Measurements from ENCODE around the gene FGF5.

The FGF5 gene

GRCh38 chr4:80266253-80266901 lies at the start of gene FGF5:
TSS of gene FGF5 (plus strand) at chr4:80266664. CDS start at chr4:80266825, 161 bp downstream.
- no peaks in the 10 kb centered on the region for H3K36me3 ChIP-seq (ENCODE audit: control insufficient read depth in 2 of 2, insufficient read depth in 2 of 2, low read length in 2 of 2)
- peak within 1 kb of the TSS; percentile 21 to 66 for H3K4me3 ChIP-seq (ENCODE audit: low read length in 2 of 2)
- H3K4me1 ChIP-seq (ENCODE audit: control insufficient read depth in 2 of 2, insufficient read depth in 2 of 2, low read length in 2 of 2), result peaks cover 0 to 2% of the 10 kb centered on the region in 2 donors
- no peak within 1 kb of the TSS for H3K9ac ChIP-seq (ENCODE audit: low read depth in 1 of 2, low read length in 2 of 2)
- H3K9me3 ChIP-seq (ENCODE audit: control insufficient read depth in 2 of 2, low read length in 2 of 2), result no peaks in the 10 kb centered on the region
- no peak within 1 kb of the TSS for H3K27ac ChIP-seq (ENCODE audit: low read depth in 2 of 2, low read length in 2 of 2)
- peaks cover 31 to 41% of the 10 kb centered on the region in 2 donors for H3K27me3 ChIP-seq (ENCODE audit: control insufficient read depth in 2 of 2, insufficient read depth in 2 of 2, low read length in 2 of 2)

- Histone ChIP-seq H3K9ac (ENCODE audit: low read depth in 1 of 2, low read length in 2 of 2) (no peak overlapping the region), H3K27me3 (ENCODE audit: control insufficient read depth in 2 of 2, insufficient read depth in 2 of 2, low read length in 2 of 2) (peaks cover 4 to 12% of the 10 kb centered on the region in 2 donors), H3K4me1 (ENCODE audit: control insufficient read depth in 2 of 2, insufficient read depth in 2 of 2, low read length in 2 of 2) (no peaks in the 10 kb centered on the region), H3K36me3 (ENCODE audit: control insufficient read depth in 2 of 2, insufficient read depth in 2 of 2, low read length in 2 of 2) (no peaks in the 10 kb centered on the region), H3K4me3 (ENCODE audit: low read length in 2 of 2) (no peak overlapping the region), H3K27ac (ENCODE audit: low read depth in 2 of 2, low read length in 2 of 2) (no peak overlapping the region), H3K9me3 (ENCODE audit: control insufficient read depth in 2 of 2, low read length in 2 of 2) (no peaks in the 10 kb centered on the region)
Observed at GRCh38 chr4:80219301-80220025, 47.0 kb upstream of the FGF5 start.

- H3K9ac ChIP-seq (ENCODE audit: low read depth in 1 of 2, low read length in 2 of 2), result no peak overlapping the region
- no peaks in the 10 kb centered on the region for H3K36me3 ChIP-seq (ENCODE audit: control insufficient read depth in 2 of 2, insufficient read depth in 2 of 2, low read length in 2 of 2)
- no peak overlapping the region for H3K4me3 ChIP-seq (ENCODE audit: low read length in 2 of 2)
- no peaks in the 10 kb centered on the region for H3K9me3 ChIP-seq (ENCODE audit: control insufficient read depth in 2 of 2, low read length in 2 of 2)
- H3K27me3 ChIP-seq (ENCODE audit: control insufficient read depth in 2 of 2, insufficient read depth in 2 of 2, low read length in 2 of 2), result peaks cover 4 to 12% of the 10 kb centered on the region in 2 donors
- no peaks in the 10 kb centered on the region for H3K4me1 ChIP-seq (ENCODE audit: control insufficient read depth in 2 of 2, insufficient read depth in 2 of 2, low read length in 2 of 2)
- no peak overlapping the region for H3K27ac ChIP-seq (ENCODE audit: low read depth in 2 of 2, low read length in 2 of 2)
Observed at GRCh38 chr4:80220711-80221110, 45.8 kb upstream of the FGF5 start.

- peaks cover 5 to 12% of the 10 kb centered on the region in 2 donors for H3K27me3 ChIP-seq (ENCODE audit: control insufficient read depth in 2 of 2, insufficient read depth in 2 of 2, low read length in 2 of 2)
- H3K9ac ChIP-seq (ENCODE audit: low read depth in 1 of 2, low read length in 2 of 2), result no peak overlapping the region
- H3K4me3 ChIP-seq (ENCODE audit: low read length in 2 of 2), result no peak overlapping the region
- H3K4me1 ChIP-seq (ENCODE audit: control insufficient read depth in 2 of 2, insufficient read depth in 2 of 2, low read length in 2 of 2), result no peaks in the 10 kb centered on the region
- no peaks in the 10 kb centered on the region for H3K9me3 ChIP-seq (ENCODE audit: control insufficient read depth in 2 of 2, low read length in 2 of 2)
- H3K36me3 ChIP-seq (ENCODE audit: control insufficient read depth in 2 of 2, insufficient read depth in 2 of 2, low read length in 2 of 2), result no peaks in the 10 kb centered on the region
- no peak overlapping the region for H3K27ac ChIP-seq (ENCODE audit: low read depth in 2 of 2, low read length in 2 of 2)
Observed at GRCh38 chr4:80221161-80221560, 45.3 kb upstream of the FGF5 start.

GRCh38 chr4:80225595-80225994 lies 40.9 kb upstream of the FGF5 start:
- Histone ChIP-seq H3K4me3 (ENCODE audit: low read length in 2 of 2) (no peak overlapping the region), H3K4me1 (ENCODE audit: control insufficient read depth in 2 of 2, insufficient read depth in 2 of 2, low read length in 2 of 2) (no peaks in the 10 kb centered on the region), H3K36me3 (ENCODE audit: control insufficient read depth in 2 of 2, insufficient read depth in 2 of 2, low read length in 2 of 2) (no peaks in the 10 kb centered on the region), H3K9me3 (ENCODE audit: control insufficient read depth in 2 of 2, low read length in 2 of 2) (no peaks in the 10 kb centered on the region), H3K27me3 (ENCODE audit: control insufficient read depth in 2 of 2, insufficient read depth in 2 of 2, low read length in 2 of 2) (peaks cover 6 to 10% of the 10 kb centered on the region in 2 donors), H3K9ac (ENCODE audit: low read depth in 1 of 2, low read length in 2 of 2) (no peak overlapping the region), H3K27ac (ENCODE audit: low read depth in 2 of 2, low read length in 2 of 2) (no peak overlapping the region)

- Histone ChIP-seq H3K36me3 (ENCODE audit: control insufficient read depth in 2 of 2, insufficient read depth in 2 of 2, low read length in 2 of 2) (no peaks in the 10 kb centered on the region), H3K9me3 (ENCODE audit: control insufficient read depth in 2 of 2, low read length in 2 of 2) (no peaks in the 10 kb centered on the region), H3K9ac (ENCODE audit: low read depth in 1 of 2, low read length in 2 of 2) (no peak overlapping the region), H3K4me3 (ENCODE audit: low read length in 2 of 2) (no peak overlapping the region), H3K27ac (ENCODE audit: low read depth in 2 of 2, low read length in 2 of 2) (no peak overlapping the region), H3K4me1 (ENCODE audit: control insufficient read depth in 2 of 2, insufficient read depth in 2 of 2, low read length in 2 of 2) (no peaks in the 10 kb centered on the region), H3K27me3 (ENCODE audit: control insufficient read depth in 2 of 2, insufficient read depth in 2 of 2, low read length in 2 of 2) (peaks cover 2 to 10% of the 10 kb centered on the region in 2 donors)
Observed at GRCh38 chr4:80226094-80226493, 40.4 kb upstream of the FGF5 start.

GRCh38 chr4:80228460-80228859 lies 38.0 kb upstream of the FGF5 start:
- H3K36me3 ChIP-seq (ENCODE audit: control insufficient read depth in 2 of 2, insufficient read depth in 2 of 2, low read length in 2 of 2), result no peaks in the 10 kb centered on the region
- no peak overlapping the region for H3K27ac ChIP-seq (ENCODE audit: low read depth in 2 of 2, low read length in 2 of 2)
- no peaks in the 10 kb centered on the region for H3K9me3 ChIP-seq (ENCODE audit: control insufficient read depth in 2 of 2, low read length in 2 of 2)

GRCh38 chr4:80229128-80229527 lies 37.3 kb upstream of the FGF5 start:
- H3K27me3 ChIP-seq (ENCODE audit: control insufficient read depth in 2 of 2, insufficient read depth in 2 of 2, low read length in 2 of 2), result peaks cover 2 to 7% of the 10 kb centered on the region in 2 donors
- no peaks in the 10 kb centered on the region for H3K4me1 ChIP-seq (ENCODE audit: control insufficient read depth in 2 of 2, insufficient read depth in 2 of 2, low read length in 2 of 2)
- H3K36me3 ChIP-seq (ENCODE audit: control insufficient read depth in 2 of 2, insufficient read depth in 2 of 2, low read length in 2 of 2), result no peaks in the 10 kb centered on the region

More at GRCh38 chr4:80228460-80228859, 38.0 kb upstream of the FGF5 start:
- Histone ChIP-seq H3K9ac (ENCODE audit: low read depth in 1 of 2, low read length in 2 of 2) (no peak overlapping the region), H3K4me1 (ENCODE audit: control insufficient read depth in 2 of 2, insufficient read depth in 2 of 2, low read length in 2 of 2) (no peaks in the 10 kb centered on the region), H3K4me3 (ENCODE audit: low read length in 2 of 2) (no peak overlapping the region), H3K27me3 (ENCODE audit: control insufficient read depth in 2 of 2, insufficient read depth in 2 of 2, low read length in 2 of 2) (peaks cover 2 to 7% of the 10 kb centered on the region in 2 donors)

GRCh38 chr4:80229590-80229989 lies 36.9 kb upstream of the FGF5 start:
- Histone ChIP-seq H3K36me3 (ENCODE audit: control insufficient read depth in 2 of 2, insufficient read depth in 2 of 2, low read length in 2 of 2) (no peaks in the 10 kb centered on the region), H3K9me3 (ENCODE audit: control insufficient read depth in 2 of 2, low read length in 2 of 2) (no peaks in the 10 kb centered on the region), H3K4me3 (ENCODE audit: low read length in 2 of 2) (no peak overlapping the region), H3K9ac (ENCODE audit: low read depth in 1 of 2, low read length in 2 of 2) (no peak overlapping the region), H3K27me3 (ENCODE audit: control insufficient read depth in 2 of 2, insufficient read depth in 2 of 2, low read length in 2 of 2) (peaks cover 2 to 7% of the 10 kb centered on the region in 2 donors), H3K4me1 (ENCODE audit: control insufficient read depth in 2 of 2, insufficient read depth in 2 of 2, low read length in 2 of 2) (no peaks in the 10 kb centered on the region), H3K27ac (ENCODE audit: low read depth in 2 of 2, low read length in 2 of 2) (no peak overlapping the region)

More at GRCh38 chr4:80229128-80229527, 37.3 kb upstream of the FGF5 start:
- Histone ChIP-seq H3K9ac (ENCODE audit: low read depth in 1 of 2, low read length in 2 of 2) (no peak overlapping the region), H3K27ac (ENCODE audit: low read depth in 2 of 2, low read length in 2 of 2) (no peak overlapping the region), H3K9me3 (ENCODE audit: control insufficient read depth in 2 of 2, low read length in 2 of 2) (no peaks in the 10 kb centered on the region), H3K4me3 (ENCODE audit: low read length in 2 of 2) (no peak overlapping the region)

- no peak overlapping the region for H3K27ac ChIP-seq (ENCODE audit: low read depth in 2 of 2, low read length in 2 of 2)
- no peaks in the 10 kb centered on the region for H3K9me3 ChIP-seq (ENCODE audit: control insufficient read depth in 2 of 2, low read length in 2 of 2)
- H3K4me1 ChIP-seq (ENCODE audit: control insufficient read depth in 2 of 2, insufficient read depth in 2 of 2, low read length in 2 of 2), result no peaks in the 10 kb centered on the region
Observed at GRCh38 chr4:80231180-80231579, 35.3 kb upstream of the FGF5 start.

More at GRCh38 chr4:80231180-80231579, 35.3 kb upstream of the FGF5 start:
- Histone ChIP-seq H3K27me3 (ENCODE audit: control insufficient read depth in 2 of 2, insufficient read depth in 2 of 2, low read length in 2 of 2) (peaks cover 2 to 5% of the 10 kb centered on the region in 2 donors), H3K9ac (ENCODE audit: low read depth in 1 of 2, low read length in 2 of 2) (no peak overlapping the region), H3K4me3 (ENCODE audit: low read length in 2 of 2) (no peak overlapping the region), H3K36me3 (ENCODE audit: control insufficient read depth in 2 of 2, insufficient read depth in 2 of 2, low read length in 2 of 2) (no peaks in the 10 kb centered on the region)
